SKM-1 (cell line): Measurements from ENCODE around the gene COLEC12.

Experiments
- DNase-seq: peaks from one replicate; lab custom pipeline; 2025; ENCODE audit not compliant: unreplicated experiment; lab: John Stamatoyannopoulos, UW

COLEC12 gene

GRCh38 chr18:475202-476031 lies 25.1 kb downstream of the COLEC12 start:
- DNase-seq: no peak

DNA sequence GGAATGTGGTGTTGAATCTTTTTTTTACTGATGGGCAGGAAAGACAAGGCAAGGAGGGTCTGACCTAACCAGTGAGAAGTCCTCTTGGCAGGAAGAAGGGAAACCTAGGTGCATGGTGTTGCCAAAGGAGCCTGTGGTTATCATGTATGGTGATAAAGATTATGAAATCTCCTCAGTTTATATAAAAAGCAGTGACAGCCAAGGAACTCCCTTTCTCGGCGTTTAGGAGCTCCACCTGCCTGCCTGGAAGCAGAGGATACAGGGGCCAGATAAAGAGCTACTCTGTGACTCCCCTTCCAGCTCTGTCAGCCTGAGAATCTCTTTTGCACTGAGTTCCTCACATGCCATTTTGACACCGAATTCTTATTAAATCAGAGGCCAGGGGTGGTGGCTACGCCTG lies 26.1 kb downstream of the COLEC12 start:
- DNase-seq: no peak

- DNase-seq: no peak
These were observed 26.7 kb downstream of the COLEC12 start for GRCh38 chr18:473802-474201.

DNA sequence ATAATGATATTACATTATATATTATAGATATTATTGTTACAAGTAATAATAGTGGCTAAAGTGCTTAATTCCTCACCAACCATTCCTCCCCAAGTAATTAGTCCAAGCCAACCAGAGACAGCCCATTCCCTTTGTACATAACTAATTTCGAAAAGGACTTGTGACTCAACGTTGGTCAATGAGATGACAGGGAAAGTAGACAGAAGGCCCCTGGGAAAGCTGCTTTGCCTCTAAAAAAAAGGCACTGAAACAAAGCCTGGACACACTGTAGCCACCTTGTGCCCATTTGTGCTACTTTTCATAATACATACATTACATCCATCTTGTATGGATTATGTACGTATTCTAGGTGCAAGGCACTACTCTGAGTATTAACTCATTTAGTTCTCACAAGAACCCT lies 28.8 kb downstream of the COLEC12 start:
- no peak for DNase-seq

GRCh38 chr18:470661-471501 lies 29.6 kb downstream of the COLEC12 start:
- DNase-seq: peak; percentile 74

- no peak for DNase-seq
These were observed 31.3 kb downstream of the COLEC12 start for GRCh38 chr18:468955-469790.

DNA sequence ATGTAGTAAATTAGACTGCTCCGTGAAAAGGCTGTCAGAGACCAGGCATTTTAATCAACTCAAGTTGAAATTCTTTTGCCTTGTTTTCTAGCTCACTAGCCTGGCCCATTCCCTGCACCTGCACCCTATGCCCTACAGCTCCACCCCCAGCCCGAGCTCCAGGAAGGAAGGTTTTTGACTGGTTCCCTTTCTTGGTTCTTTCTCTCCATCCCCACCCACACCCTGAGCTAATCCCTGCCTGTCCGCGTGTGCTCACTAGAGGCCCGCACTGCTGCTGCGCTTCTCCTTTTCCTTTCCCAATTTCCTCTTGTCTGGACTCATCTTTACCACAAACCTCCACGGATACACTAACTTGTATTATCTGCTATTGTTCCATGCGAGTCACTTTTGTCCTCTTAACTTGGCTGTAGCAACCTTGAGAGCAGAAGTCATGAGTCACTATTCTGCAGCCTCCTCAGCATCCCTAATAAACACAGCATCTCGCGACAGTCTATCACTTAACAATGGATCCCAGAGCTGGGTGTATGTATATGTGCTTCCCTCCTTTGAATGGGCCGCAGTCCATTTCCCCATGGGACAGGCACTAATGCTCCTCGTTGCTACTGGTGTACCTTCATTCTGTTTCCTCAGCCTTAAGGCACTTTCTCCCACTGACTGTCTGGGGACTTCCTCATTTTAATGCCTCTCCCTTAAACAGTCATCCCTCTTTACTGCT lies 36.5 kb downstream of the COLEC12 start:
- peak; percentile 92 for DNase-seq

- DNase-seq: no peak
These were observed 37.1 kb downstream of the COLEC12 start for GRCh38 chr18:463403-463802.

- no peak for DNase-seq
These were observed 38.7 kb downstream of the COLEC12 start for GRCh38 chr18:461762-462161.

DNA sequence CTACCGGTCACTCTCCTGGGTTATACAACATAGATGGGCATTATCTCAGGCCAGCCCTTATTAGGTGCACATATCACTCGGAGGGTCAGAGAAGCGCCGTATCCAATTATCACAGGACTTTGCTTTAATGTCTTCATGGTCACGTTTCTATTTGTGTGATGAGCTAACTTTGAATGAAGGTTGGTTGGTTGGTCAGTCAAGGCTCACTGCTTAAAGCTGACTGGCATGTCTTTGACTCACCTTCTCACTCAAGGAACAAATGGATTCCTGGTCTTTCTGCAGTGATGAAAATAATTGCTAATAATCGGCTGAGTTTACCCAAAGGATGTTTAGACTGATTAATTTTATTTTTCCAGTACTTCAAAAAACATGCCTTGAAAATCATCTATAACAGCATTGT lies 39.7 kb downstream of the COLEC12 start:
- DNase-seq: no peak

- no peak for DNase-seq
These were observed 40.5 kb downstream of the COLEC12 start for GRCh38 chr18:459814-460593.

DNA sequence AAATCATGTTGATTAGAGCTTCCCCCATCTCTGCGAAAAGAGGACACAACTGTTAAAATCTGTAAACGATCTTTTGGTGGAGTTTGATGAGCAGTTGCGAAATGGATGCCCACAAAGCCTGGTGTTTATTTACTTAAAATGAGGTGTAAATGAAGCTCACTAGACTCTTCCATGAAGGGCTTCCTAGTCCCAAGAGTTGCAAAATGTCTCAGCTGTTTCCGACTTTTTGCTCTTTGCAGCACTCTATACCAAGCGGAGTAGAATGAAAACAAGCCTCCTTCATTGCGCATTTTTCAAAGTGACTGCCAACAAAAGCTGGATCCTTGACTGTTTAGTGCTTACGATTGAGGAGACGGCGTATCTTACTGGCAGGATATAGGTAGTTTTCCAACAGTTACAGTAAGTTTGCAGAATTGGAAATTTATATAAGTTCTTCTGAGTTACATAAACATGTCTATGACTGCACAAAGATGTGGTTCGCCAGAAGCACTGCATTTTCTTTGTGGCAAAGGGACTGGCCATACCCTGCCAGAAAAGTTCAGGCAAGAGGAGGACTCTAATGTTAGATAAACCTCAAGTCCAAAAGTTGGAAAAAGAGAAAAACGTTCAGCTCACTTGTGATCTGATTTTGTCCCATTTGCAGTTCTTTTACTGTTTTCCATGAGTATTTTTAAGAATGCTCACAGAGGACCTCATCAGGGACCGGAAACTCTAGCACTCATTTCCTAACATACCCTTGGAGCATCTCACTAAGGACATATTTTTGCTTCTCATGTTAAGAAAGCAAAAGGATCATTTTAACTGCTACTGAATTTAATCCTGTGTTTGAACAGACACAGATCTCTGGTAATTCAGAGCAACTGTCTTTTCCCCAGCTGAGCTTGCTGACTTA lies 42.7 kb downstream of the COLEC12 start:
- no peak for DNase-seq

DNA sequence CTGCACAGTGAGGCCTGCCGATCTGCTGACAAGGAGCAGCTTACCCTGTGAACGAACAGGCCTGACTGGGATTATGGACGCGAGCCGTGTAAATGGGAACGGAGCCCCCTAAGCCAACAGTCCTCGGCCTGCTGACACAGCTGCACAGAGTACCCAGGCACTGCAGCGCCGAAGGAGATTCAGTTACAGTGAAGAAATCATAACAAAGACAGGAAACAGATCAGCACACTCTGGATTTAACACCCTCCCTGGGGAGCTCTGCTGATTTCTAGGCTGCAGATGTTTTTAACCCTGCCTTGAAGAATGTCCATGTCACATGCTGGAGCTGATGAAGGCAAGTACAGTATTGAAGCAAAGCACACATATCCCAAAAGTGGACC lies 43.4 kb downstream of the COLEC12 start:
- DNase-seq: no peak

- no peak for DNase-seq
These were observed 44.0 kb downstream of the COLEC12 start for GRCh38 chr18:456361-457139.

DNA sequence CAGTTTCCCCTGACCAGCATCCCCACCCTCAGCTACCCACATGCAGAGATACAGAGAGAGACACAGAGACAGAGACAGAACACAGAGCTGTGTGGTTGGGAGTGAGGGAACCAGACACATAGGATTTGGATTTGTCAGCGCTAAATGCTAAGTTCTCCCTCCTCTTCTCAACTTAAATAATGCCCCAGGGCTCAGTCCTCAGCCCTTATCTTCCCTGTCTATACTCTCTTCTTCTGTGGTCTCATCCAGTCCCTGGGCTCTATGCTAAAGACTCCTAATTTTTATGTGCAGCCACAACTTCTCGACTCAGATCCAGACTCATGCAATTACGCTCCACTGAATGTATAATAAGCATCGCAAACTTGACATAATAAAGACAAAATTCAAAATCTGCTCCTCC lies 47.1 kb downstream of the COLEC12 start:
- no peak for DNase-seq

DNA sequence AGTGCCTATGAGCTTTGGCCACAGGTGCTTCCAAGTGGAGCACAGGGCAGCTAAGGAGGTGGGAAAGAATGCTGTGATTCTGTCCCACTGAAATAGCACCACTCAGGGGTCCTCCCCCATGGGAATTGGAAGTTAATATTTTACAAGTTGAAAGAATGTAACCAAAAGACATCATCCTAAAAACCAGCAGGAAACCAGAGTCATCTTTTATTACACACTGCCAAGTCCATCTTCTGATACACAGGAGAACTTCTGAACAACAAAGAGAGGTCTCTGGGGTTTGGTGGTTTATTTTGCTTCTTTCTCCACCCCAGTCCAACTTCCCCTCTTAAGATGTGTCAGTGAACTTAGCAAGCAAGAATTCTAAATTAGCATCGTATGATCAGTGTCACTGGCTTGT lies 47.7 kb downstream of the COLEC12 start:
- peak; percentile 33 for DNase-seq

GRCh38 chr18:449374-449773 lies 51.1 kb downstream of the COLEC12 start:
- no peak for DNase-seq

- no peak for DNase-seq
These were observed 52.2 kb downstream of the COLEC12 start for GRCh38 chr18:448116-448790.
